ENCODE results near the gene TMEM95. TPM values are rescaled to one million over a fixed set of nuclear protein-coding genes. Genes with fewer than 3 reads are reported as not detected.
A peak's percentile ranks its signal among the peaks of the same experiment; 100 is the strongest.

Gene TMEM95
- total and polyA plus RNA-seq, 2 of the 8 experiments (the other 6 are each of a cell fraction or from before 2014, with no cell fraction given): not detected

DNA sequence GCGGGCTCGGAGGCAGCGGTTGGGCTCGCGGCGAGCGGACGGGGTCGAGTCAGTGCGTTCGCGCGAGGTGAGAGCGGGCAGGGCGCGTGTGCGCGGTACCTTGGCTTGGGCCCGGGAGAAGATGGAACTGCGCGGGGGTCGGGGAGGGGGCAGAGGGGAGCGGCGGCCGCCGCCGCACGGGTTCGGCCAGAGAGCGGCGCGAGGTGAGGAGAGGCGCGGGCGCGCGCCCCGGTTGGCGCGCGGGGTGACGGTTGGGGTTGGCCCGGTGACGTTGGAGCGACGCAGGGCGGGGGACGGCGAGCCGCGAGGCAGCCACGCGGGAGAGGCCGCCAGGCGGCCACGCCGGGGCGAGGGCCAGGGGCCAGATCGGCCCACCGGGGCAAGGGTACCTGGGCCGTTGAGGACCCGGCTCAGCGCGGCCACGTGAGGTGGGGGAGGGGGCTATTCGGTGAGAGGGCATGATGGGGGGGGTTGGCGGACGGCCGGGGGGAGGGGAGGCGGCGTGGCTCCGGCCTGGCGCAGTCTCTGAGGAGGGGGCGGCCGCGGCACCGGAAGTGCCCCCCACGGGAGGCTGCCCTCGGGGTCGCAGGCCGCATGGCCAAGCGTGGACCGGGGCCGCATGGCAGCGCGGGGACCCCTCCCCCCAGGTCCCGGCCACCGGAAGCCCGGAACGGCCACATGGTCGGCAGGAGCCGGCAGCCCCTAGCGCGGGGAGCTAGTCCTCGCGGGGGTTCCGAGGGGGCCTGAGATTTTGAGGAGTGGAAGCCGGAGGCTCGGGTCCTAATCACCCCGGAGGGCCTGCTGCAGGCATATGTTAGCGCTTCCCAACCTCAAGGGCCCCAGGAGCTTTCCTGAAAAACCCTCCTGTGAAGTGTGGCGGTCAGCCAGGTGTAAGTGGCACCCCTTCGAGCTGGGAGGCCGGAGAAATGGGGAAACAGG, 47.0 kb upstream of the TMEM95 start (continued):
- TF ChIP-seq, protein P1, sequence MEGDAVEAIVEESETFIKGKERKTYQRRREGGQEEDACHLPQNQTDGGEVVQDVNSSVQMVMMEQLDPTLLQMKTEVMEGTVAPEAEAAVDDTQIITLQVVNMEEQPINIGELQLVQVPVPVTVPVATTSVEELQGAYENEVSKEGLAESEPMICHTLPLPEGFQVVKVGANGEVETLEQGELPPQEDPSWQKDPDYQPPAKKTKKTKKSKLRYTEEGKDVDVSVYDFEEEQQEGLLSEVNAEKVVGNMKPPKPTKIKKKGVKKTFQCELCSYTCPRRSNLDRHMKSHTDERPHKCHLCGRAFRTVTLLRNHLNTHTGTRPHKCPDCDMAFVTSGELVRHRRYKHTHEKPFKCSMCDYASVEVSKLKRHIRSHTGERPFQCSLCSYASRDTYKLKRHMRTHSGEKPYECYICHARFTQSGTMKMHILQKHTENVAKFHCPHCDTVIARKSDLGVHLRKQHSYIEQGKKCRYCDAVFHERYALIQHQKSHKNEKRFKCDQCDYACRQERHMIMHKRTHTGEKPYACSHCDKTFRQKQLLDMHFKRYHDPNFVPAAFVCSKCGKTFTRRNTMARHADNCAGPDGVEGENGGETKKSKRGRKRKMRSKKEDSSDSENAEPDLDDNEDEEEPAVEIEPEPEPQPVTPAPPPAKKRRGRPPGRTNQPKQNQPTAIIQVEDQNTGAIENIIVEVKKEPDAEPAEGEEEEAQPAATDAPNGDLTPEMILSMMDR (IDR thresholded peaks at IDR 0.05; ENCODE audit: control extremely low read depth in 1 of 3, insufficient read depth in 1 of 3, low read depth in 1 of 3, low read length in 3 of 3): 0 out of 4 replicates have a peak, but pooled peaks of 1 of the 3 experiments have one; percentile 8
- TF ChIP-seq HDAC6 (IDR thresholded peaks at IDR 0.05; ENCODE audit: low read depth, low read length) (no peak), KDM4A (IDR thresholded peaks at IDR 0.05; ENCODE audit: low read depth, low read length, severe bottlenecking) (peak; percentile 25), RBBP5 (IDR thresholded peaks at IDR 0.05; ENCODE audit: borderline replicate concordance, low read depth, low read length) (no peak), TAF7 (optimal IDR thresholded peaks at IDR 0.05; ENCODE audit: borderline replicate concordance, low read depth, low read length) (peak; percentile 4)
- TF ChIP-seq, protein P2, sequence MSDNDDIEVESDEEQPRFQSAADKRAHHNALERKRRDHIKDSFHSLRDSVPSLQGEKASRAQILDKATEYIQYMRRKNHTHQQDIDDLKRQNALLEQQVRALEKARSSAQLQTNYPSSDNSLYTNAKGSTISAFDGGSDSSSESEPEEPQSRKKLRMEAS (IDR thresholded peaks at IDR 0.05): peak; percentile 98

Measured in H1 (cell line).